Keratinocyte (primary cell): ENCODE measurements around the gene TSPOAP1.

Experiments
- CTCF ChIP-seq, 3 experiments: IDR thresholded peaks in 1 of 3; conservative IDR thresholded peaks in 1 of 3; optimal IDR thresholded peaks in 1 of 3; 2 replicates in 2 of 3; 3 replicates in 1 of 3; pipeline versions ENCODE3 to v1.5.1; 2011; ENCODE audit warnings: low read length in 3 of 3, mild to moderate bottlenecking in 3 of 3, moderate library complexity in 2 of 3, control low read depth in 1 of 3, inconsistent platforms in 1 of 3; ENCODE audit not compliant: insufficient read depth in 2 of 3; ENCODE audit errors: extremely low read depth in 1 of 3
- EZH2 ChIP-seq: IDR thresholded peaks from one replicate; pipeline ENCODE4 v1.6.1; 2012; ENCODE audit warnings: inconsistent platforms, mild to moderate bottlenecking, low read length, moderate library complexity

GRCh38 chr17:58289869-58290268 is 38.7 kb downstream of the TSPOAP1 start:
- TF ChIP-seq CTCF (optimal IDR thresholded peaks at IDR 0.05 in 1 of 3, IDR thresholded peaks at IDR 0.05 in 1 of 3, conservative IDR thresholded peaks at IDR 0.05 in 1 of 3; ENCODE audit: extremely low read depth in 1 of 3, insufficient read depth in 2 of 3, low read length in 3 of 3) = no peak
- no peak for TF ChIP-seq EZH2
